ENCODE measurements around the gene PIGN. TPM values are rescaled to one million over a fixed set of nuclear protein-coding genes. Genes with fewer than 3 reads are reported as not detected.

Gene PIGN
- total RNA-seq, 1 experiment from 2014 or later: 21.4 TPM

- Histone ChIP-seq H3K27me3 (ENCODE audit: control insufficient read depth, insufficient read depth, low read length) (no peaks in the 10 kb centered on the region), H3K4me1 (ENCODE audit: control insufficient read depth, insufficient read depth, low read length) (no peaks in the 10 kb centered on the region), H3K27ac (ENCODE audit: low read length) (no peak overlapping the region), H3K36me3 (ENCODE audit: control insufficient read depth, insufficient read depth, low read length) (no peaks in the 10 kb centered on the region), H3K9me3 (ENCODE audit: control insufficient read depth, insufficient read depth, low read depth, low read length) (no peaks in the 10 kb centered on the region), H3K4me3 (ENCODE audit: low read depth in 2 of 2, low read length in 2 of 2) (no peak overlapping the region)
- ATAC-seq: no peak
- intact Hi-C loops (cut with micrococcal nuclease; ENCODE audit: unreplicated experiment): no loop called here
- in situ Hi-C loops (cut with HindIII; ENCODE audit: low pct_unique_long_range_greater_than_20kb, low sequenced_read_pairs): no loop called here
- CTCF ChIA-PET: no interaction called here
- DNase-seq (ENCODE audit: low read depth, low spot score): no peak
- TF ChIP-seq CTCF (IDR thresholded peaks at IDR 0.05) (no peak), REST (IDR thresholded peaks at IDR 0.05; ENCODE audit: insufficient read depth in 1 of 2, low read depth in 2 of 2, low read length in 1 of 2) (no peak), TCF7L2 (IDR thresholded peaks at IDR 0.05; ENCODE audit: low read depth, low read length) (no peak), POLR2AphosphoS5 (IDR thresholded peaks at IDR 0.05; ENCODE audit: low read depth, low read length) (no peak), SIN3A (IDR thresholded peaks at IDR 0.05; ENCODE audit: borderline replicate concordance, insufficient read depth, low read depth, low read length) (no peak)
- POLR2A ChIA-PET: no interaction called here
- BruUV-seq (replicated peaks): no TSS peak
These were observed 191.2 kb downstream of the PIGN start for GRCh38 chr18:61995618-61996017.

- ATAC-seq (no peak), DNase-seq (ENCODE audit: low read depth, low spot score) (no peak)
- TF ChIP-seq SIN3A (IDR thresholded peaks at IDR 0.05; ENCODE audit: borderline replicate concordance, insufficient read depth, low read depth, low read length) (no peak), CTCF (IDR thresholded peaks at IDR 0.05) (no peak)
- ChIA-PET CTCF (no interaction called here), POLR2A (no interaction called here)
- no peaks in the 10 kb centered on the region for H3K27me3 ChIP-seq (ENCODE audit: control insufficient read depth, insufficient read depth, low read length)
- H3K27ac ChIP-seq (ENCODE audit: low read length): no peak overlapping the region
- H3K36me3 ChIP-seq (ENCODE audit: control insufficient read depth, insufficient read depth, low read length): no peaks in the 10 kb centered on the region
- BruUV-seq (replicated peaks): no TSS peak
- intact Hi-C loops (cut with micrococcal nuclease; ENCODE audit: unreplicated experiment) (no loop called here), in situ Hi-C loops (cut with HindIII; ENCODE audit: low pct_unique_long_range_greater_than_20kb, low sequenced_read_pairs) (no loop called here)
- H3K4me1 ChIP-seq (ENCODE audit: control insufficient read depth, insufficient read depth, low read length): no peaks in the 10 kb centered on the region
- H3K9me3 ChIP-seq (ENCODE audit: control insufficient read depth, insufficient read depth, low read depth, low read length): no peaks in the 10 kb centered on the region
- no peak overlapping the region for H3K4me3 ChIP-seq (ENCODE audit: low read depth in 2 of 2, low read length in 2 of 2)
These were observed 193.0 kb downstream of the PIGN start for GRCh38 chr18:61993831-61994230.

GRCh38 chr18:61992923-61993322 lies 193.9 kb downstream of the PIGN start:
- Histone ChIP-seq H3K27ac (ENCODE audit: low read length) (no peak overlapping the region), H3K9me3 (ENCODE audit: control insufficient read depth, insufficient read depth, low read depth, low read length) (no peaks in the 10 kb centered on the region), H3K4me3 (ENCODE audit: low read depth in 2 of 2, low read length in 2 of 2) (no peak overlapping the region), H3K36me3 (ENCODE audit: control insufficient read depth, insufficient read depth, low read length) (no peaks in the 10 kb centered on the region), H3K4me1 (ENCODE audit: control insufficient read depth, insufficient read depth, low read length) (no peaks in the 10 kb centered on the region), H3K27me3 (ENCODE audit: control insufficient read depth, insufficient read depth, low read length) (no peaks in the 10 kb centered on the region)
- no peak for TF ChIP-seq TCF7L2 (IDR thresholded peaks at IDR 0.05; ENCODE audit: low read depth, low read length)
- TF ChIP-seq SIN3A (IDR thresholded peaks at IDR 0.05; ENCODE audit: borderline replicate concordance, insufficient read depth, low read depth, low read length): no peak
- no peak for TF ChIP-seq CTCF (IDR thresholded peaks at IDR 0.05)
- no peak for TF ChIP-seq POLR2AphosphoS5 (IDR thresholded peaks at IDR 0.05; ENCODE audit: low read depth, low read length)
- intact Hi-C loops (cut with micrococcal nuclease; ENCODE audit: unreplicated experiment): no loop called here
- POLR2A ChIA-PET: no interaction called here
- in situ Hi-C loops (cut with HindIII; ENCODE audit: low pct_unique_long_range_greater_than_20kb, low sequenced_read_pairs): no loop called here
- CTCF ChIA-PET: no interaction called here
- BruUV-seq (replicated peaks): no TSS peak
- ATAC-seq (no peak), DNase-seq (ENCODE audit: low read depth, low spot score) (no peak)
